AG09319 (cell line): ENCODE measurements around the gene GNAI3.

ENCODE experiments used
- DNase-seq: peaks from one replicate; pipeline ENCODE4 v3.0.0-alpha.2; 2010; ENCODE audit warnings: low read depth; ENCODE audit errors: extremely low read depth
- CTCF ChIP-seq: IDR thresholded peaks from 2 replicates; pipeline ENCODE4 v1.5.1; 2011; ENCODE audit warnings: low read depth, mild to moderate bottlenecking, inconsistent platforms, low read length, moderate library complexity

Gene GNAI3

GRCh38 chr1:109625176-109625575 lies 76.8 kb downstream of the GNAI3 start:
- DNase-seq, result no peak
- no peak for TF ChIP-seq CTCF

GRCh38 chr1:109625601-109626560 lies 77.5 kb downstream of the GNAI3 start:
- no peak for DNase-seq
- no peak for TF ChIP-seq CTCF

GRCh38 chr1:109626682-109627408 lies 78.4 kb downstream of the GNAI3 start:
- TF ChIP-seq CTCF, result no peak
- no peak for DNase-seq

GRCh38 chr1:109627692-109628399 lies 79.4 kb downstream of the GNAI3 start:
- no peak for DNase-seq
- TF ChIP-seq CTCF, result no peak

GRCh38 chr1:109628540-109629321 lies 80.3 kb downstream of the GNAI3 start:
- no peak for TF ChIP-seq CTCF

GRCh38 chr1:109629372-109630030 lies 81.1 kb downstream of the GNAI3 start:
- DNase-seq, result no peak
- TF ChIP-seq CTCF, result no peak

More at GRCh38 chr1:109628540-109629321, 80.3 kb downstream of the GNAI3 start:
- DNase-seq, result no peak
